CD8-positive, alpha-beta memory T cell (primary cell): Measurements from ENCODE around the gene GPBP1L1. TPM values are rescaled to one million over a fixed set of nuclear protein-coding genes. Genes with fewer than 3 reads are reported as not detected.

Experiments used
- CTCF ChIA-PET: fragments of 350-600 bp; sonication (Branson Sonifier 250); formaldehyde crosslinking; loops from one replicate; lab custom pipeline; 2021; ENCODE audit warnings: antibody characterized with exemption; lab: Charles Lee
- POLR2A ChIA-PET: fragments of 350-600 bp; sonication (Branson Sonifier 250); formaldehyde crosslinking; loops from one replicate; lab custom pipeline; 2021; ENCODE audit warnings: antibody characterized with exemption; lab: Charles Lee
- DNase-seq, 5 donors: peaks; one replicate each; pipeline versions ENCODE4 v3.0.0 to v3.0.0-alpha.2; 2020 to 2022; ENCODE audit warnings: mixed read lengths in 1 of 5
- H3K27ac ChIP-seq: one replicate; pipeline ENCODE4 v1.7.0; 2013; ENCODE audit warnings: low read depth, mild to moderate bottlenecking, low read length, moderate library complexity
- H3K27me3 ChIP-seq: 2 replicates; pipeline ENCODE4 v1.7.0; 2013; ENCODE audit warnings: low read length, mild to moderate bottlenecking; ENCODE audit not compliant: insufficient read depth, poor library complexity, severe bottlenecking
- H3K36me3 ChIP-seq: 2 replicates; pipeline ENCODE4 v1.7.0; 2013; ENCODE audit warnings: mild to moderate bottlenecking, low read length, moderate library complexity; ENCODE audit not compliant: insufficient read depth
- H3K4me1 ChIP-seq: 2 replicates; pipeline ENCODE4 v1.7.0; 2013; ENCODE audit warnings: mild to moderate bottlenecking, low read length, moderate library complexity; ENCODE audit not compliant: insufficient read depth
- H3K4me3 ChIP-seq: 2 replicates; pipeline ENCODE4 v1.7.0; 2013; ENCODE audit warnings: mild to moderate bottlenecking, low read length
- H3K9me3 ChIP-seq: 2 replicates; pipeline ENCODE4 v1.7.0; 2013; ENCODE audit warnings: mild to moderate bottlenecking, low read length
- H3K27ac Mint-ChIP-seq, 8 donors: one replicate each; pipeline ENCODE4 v1.8.0; 2020 to 2021; ENCODE audit warnings: mixed read lengths in 8 of 8, mild to moderate bottlenecking in 6 of 8, inconsistent platforms in 3 of 8, moderate library complexity in 3 of 8
- H3K27me3 Mint-ChIP-seq, 2 donors: one replicate each; pipeline ENCODE4 v1.8.0; 2020 to 2021; ENCODE audit warnings: mixed read lengths in 2 of 2, mild to moderate bottlenecking in 1 of 2, moderate library complexity in 1 of 2
- H3K36me3 Mint-ChIP-seq, 3 donors: one replicate each; pipeline ENCODE4 v1.8.0; 2020 to 2021; ENCODE audit warnings: mixed read lengths in 3 of 3, inconsistent platforms in 1 of 3, mild to moderate bottlenecking in 1 of 3
- H3K4me1 Mint-ChIP-seq, 3 donors: one replicate each; pipeline ENCODE4 v1.8.0; 2020 to 2021; ENCODE audit warnings: mixed read lengths in 3 of 3, inconsistent platforms in 1 of 3, mild to moderate bottlenecking in 1 of 3
- H3K4me3 Mint-ChIP-seq, 7 donors: one replicate each; pipeline ENCODE4 v1.8.0; 2020 to 2021; ENCODE audit warnings: mixed read lengths in 7 of 7, mild to moderate bottlenecking in 6 of 7, moderate library complexity in 4 of 7, inconsistent platforms in 2 of 7
- H3K9me3 Mint-ChIP-seq, 5 donors: one replicate each; pipeline ENCODE4 v1.8.0; 2020 to 2022; ENCODE audit warnings: mixed read lengths in 5 of 5, mild to moderate bottlenecking in 3 of 5, moderate library complexity in 2 of 5, inconsistent platforms in 1 of 5
- polyA plus RNA-seq: library from polyadenylated mRNA; unstranded; fragments of 300-500 nt; fragmentation: Illumina TruSeq; gene quantifications from one replicate; pipeline ENCODE4 v1.2.3, GENCODE V29; 2021
- total RNA-seq, 2 experiments: library from RNA; stranded (reverse); gene quantifications; one replicate each; pipeline ENCODE4 v1.2.3, GENCODE V29; 2021

The GPBP1L1 gene
- total and polyA plus RNA-seq, 3 experiments from 2014 or later, result 90.3 to 107 (median 102) TPM

DNA sequence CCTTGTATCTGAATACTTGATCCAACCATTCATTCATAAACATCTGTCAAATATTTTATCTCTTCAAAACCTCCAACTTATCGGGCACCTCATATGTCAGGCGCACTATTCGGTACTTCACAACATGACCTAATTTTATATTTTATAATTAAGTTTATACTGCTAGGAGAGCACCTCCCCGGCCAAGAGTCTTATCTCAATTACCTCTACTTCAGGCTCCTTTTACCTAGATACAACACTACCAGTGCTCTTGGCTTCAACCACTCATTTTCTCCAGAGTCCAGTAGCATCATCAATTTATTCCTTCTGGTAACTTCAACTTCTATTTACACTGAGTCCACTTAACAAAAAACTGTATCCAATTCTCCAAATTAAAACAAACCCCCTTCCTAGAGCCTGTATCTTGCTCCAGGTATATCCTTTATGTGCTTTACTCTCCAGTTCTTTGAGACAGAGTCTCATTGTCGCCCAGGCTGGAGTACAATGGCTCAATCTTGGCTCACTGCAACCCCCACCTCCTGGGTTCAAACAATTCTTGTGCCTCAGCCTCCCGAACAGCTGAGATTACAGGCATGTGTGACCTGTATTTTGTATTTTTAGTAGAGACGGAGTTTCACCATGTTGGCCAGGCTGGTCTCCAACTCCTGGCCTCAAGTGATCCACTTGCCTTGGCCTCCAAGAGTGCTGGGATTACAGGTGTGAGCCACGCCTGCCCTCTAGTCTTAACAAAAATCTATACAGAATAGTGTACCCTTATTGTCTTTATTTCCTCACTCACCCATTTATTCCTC lies 18.8 kb downstream of the GPBP1L1 start:
- H3K4me1 ChIP-seq, result peaks cover 9% of the 10 kb centered on the region
- ChIA-PET CTCF (no interaction called here), POLR2A (interaction anchor here (0.6 kb wide), 1 partner anchor 31 kb away, joined by 5 read pairs; no protein-coding TSS in a partner anchor)
- DNase-seq, result no peak
- no peaks in the 10 kb centered on the region for H3K9me3 ChIP-seq
- H3K4me3 ChIP-seq, result no peak overlapping the region
- peak overlapping the region in 4 of 8 donors; percentile 49 to 61 (median 57) for H3K27ac Mint-ChIP-seq
- no peaks in the 10 kb centered on the region for H3K9me3 Mint-ChIP-seq
- no peaks in the 10 kb centered on the region for H3K27me3 Mint-ChIP-seq
- peak overlapping the region in 2 of 7 donors; percentile 6 to 9 for H3K4me3 Mint-ChIP-seq
- H3K27ac ChIP-seq, result no peak overlapping the region
- peaks cover 0 to 21% (median 2%) of the 10 kb centered on the region in 3 donors for H3K36me3 Mint-ChIP-seq
- H3K36me3 ChIP-seq, result no peaks in the 10 kb centered on the region
- no peaks in the 10 kb centered on the region for H3K27me3 ChIP-seq
- H3K4me1 Mint-ChIP-seq, result peaks cover 51 to 71% (median 66%) of the 10 kb centered on the region in 3 donors

DNA sequence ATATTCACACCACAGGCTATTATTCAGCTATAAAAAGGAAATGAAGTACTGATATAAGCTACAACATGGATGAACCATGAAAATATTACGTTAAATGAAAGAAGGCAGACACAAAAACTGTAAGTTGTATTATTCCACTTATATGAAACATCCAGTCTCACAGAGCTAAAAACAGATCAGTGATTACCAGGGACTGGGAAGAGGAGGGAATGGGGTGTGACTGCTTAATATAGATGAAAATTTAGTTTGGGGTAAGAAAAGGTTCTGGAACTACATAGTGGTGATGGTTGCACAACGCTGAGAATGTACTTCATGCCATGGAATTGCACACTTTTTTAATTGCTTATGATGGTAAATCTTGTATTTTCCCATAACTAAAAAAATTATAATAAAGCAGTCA lies 19.5 kb downstream of the GPBP1L1 start:
- H3K36me3 ChIP-seq, result no peaks in the 10 kb centered on the region
- Mint-ChIP-seq H3K36me3 (peaks cover 0 to 21% (median 2%) of the 10 kb centered on the region in 3 donors), H3K9me3 (no peaks in the 10 kb centered on the region), H3K27ac (peak overlapping the region in 1 of 8 donors; percentile 48), H3K4me1 (peaks cover 51 to 74% (median 66%) of the 10 kb centered on the region in 3 donors), H3K4me3 (no peak overlapping the region), H3K27me3 (no peaks in the 10 kb centered on the region)
- H3K4me1 ChIP-seq, result peaks cover 9% of the 10 kb centered on the region
- H3K4me3 ChIP-seq, result no peak overlapping the region
- no peaks in the 10 kb centered on the region for H3K27me3 ChIP-seq
- CTCF ChIA-PET, result no interaction called here
- POLR2A ChIA-PET, result no interaction called here
- no peak overlapping the region for H3K27ac ChIP-seq
- no peaks in the 10 kb centered on the region for H3K9me3 ChIP-seq
- no peak for DNase-seq

DNA sequence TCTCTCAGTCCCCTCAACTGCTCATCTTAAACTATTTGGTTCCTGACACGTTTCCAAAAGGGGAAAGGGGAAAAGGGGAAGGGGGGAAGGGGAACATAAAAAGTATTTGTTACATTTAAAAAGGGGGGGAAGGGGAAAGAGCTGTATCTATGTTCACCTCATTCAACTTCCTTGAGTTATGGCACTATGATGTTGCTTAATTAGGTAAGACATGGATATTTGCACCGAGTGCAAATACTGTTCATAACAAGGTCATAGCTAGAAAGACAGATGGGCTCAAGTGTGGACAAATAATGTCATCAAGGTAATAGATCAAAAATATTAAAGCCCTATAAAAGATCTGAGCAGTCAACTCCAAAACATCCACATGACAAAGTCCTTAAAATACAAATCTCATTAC lies 26.0 kb downstream of the GPBP1L1 start:
- POLR2A ChIA-PET, result no interaction called here
- peaks cover 5 to 70% (median 13%) of the 10 kb centered on the region in 3 donors for H3K36me3 Mint-ChIP-seq
- H3K9me3 Mint-ChIP-seq, result no peaks in the 10 kb centered on the region
- H3K4me3 ChIP-seq, result no peak overlapping the region
- no peak overlapping the region for H3K27ac ChIP-seq
- no peaks in the 10 kb centered on the region for H3K4me1 ChIP-seq
- H3K9me3 ChIP-seq, result no peaks in the 10 kb centered on the region
- peaks cover 12 to 36% (median 23%) of the 10 kb centered on the region in 3 donors for H3K4me1 Mint-ChIP-seq
- CTCF ChIA-PET, result no interaction called here
- H3K27ac Mint-ChIP-seq, result peak overlapping the region in 2 of 8 donors; percentile 10 to 29
- no peaks in the 10 kb centered on the region for H3K27me3 Mint-ChIP-seq
- H3K4me3 Mint-ChIP-seq, result no peak overlapping the region
- H3K36me3 ChIP-seq, result peaks cover 43% of the 10 kb centered on the region
- DNase-seq, result no peak
- no peaks in the 10 kb centered on the region for H3K27me3 ChIP-seq

DNA sequence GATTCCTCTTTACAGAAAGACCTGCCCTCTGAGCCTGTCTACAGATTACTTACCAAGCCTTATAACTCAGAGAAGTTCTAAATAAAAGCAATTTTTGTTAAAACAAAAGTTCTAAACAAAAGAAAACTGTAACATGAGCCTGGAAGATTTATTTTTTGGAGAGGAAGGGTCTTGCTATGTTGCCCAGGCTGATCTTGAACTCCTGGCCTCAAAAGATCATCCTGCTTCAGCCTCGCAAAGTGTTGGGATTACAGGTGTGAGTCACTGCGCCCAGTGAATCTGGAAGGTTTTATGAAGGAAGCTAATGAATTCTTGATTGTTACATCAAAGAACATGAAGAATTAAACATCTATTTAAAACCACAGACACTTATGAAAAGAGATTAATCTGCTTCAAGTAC lies 27.1 kb downstream of the GPBP1L1 start:
- no peak for DNase-seq
- Histone ChIP-seq H3K27me3 (no peaks in the 10 kb centered on the region), H3K27ac (no peak overlapping the region), H3K36me3 (peaks cover 54% of the 10 kb centered on the region), H3K4me3 (no peak overlapping the region), H3K4me1 (no peaks in the 10 kb centered on the region), H3K9me3 (no peaks in the 10 kb centered on the region)
- H3K4me3 Mint-ChIP-seq, result no peak overlapping the region
- peaks cover 5 to 77% (median 15%) of the 10 kb centered on the region in 3 donors for H3K36me3 Mint-ChIP-seq
- CTCF ChIA-PET, result no interaction called here
- H3K27me3 Mint-ChIP-seq, result no peaks in the 10 kb centered on the region
- peaks cover 9 to 31% (median 19%) of the 10 kb centered on the region in 3 donors for H3K4me1 Mint-ChIP-seq
- no peaks in the 10 kb centered on the region for H3K9me3 Mint-ChIP-seq
- POLR2A ChIA-PET, result no interaction called here
- no peak overlapping the region for H3K27ac Mint-ChIP-seq

DNA sequence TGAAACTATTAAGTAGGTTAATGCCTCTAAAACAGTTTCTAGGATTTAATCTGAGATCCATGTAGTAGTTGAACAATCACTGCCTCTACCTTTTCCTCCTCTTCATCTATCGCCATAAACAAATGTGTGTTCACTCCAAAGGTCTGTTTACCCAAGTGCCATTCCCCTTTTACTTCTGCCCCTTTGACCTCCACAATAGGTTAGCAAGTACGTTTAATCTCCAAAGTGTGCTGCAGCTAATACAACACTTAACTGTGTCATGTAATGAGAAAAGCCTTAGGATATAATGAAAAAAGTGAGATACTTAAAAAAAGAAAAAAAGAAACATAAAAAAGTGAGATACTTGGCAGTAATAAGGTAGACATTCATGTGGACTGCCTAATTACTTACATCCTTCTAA lies 28.2 kb downstream of the GPBP1L1 start:
- Histone ChIP-seq H3K27me3 (no peaks in the 10 kb centered on the region), H3K4me3 (no peak overlapping the region), H3K36me3 (peaks cover 54% of the 10 kb centered on the region), H3K27ac (no peak overlapping the region), H3K9me3 (no peaks in the 10 kb centered on the region), H3K4me1 (no peaks in the 10 kb centered on the region)
- ChIA-PET POLR2A (interaction anchor here (0.6 to 1.0 kb wide), 2 partner anchors 28 to 274 kb away, joined by 3 read pairs; partner anchors contain the start of gene GPBP1L1), CTCF (no interaction called here)
- Mint-ChIP-seq H3K4me1 (peaks cover 6 to 27% (median 14%) of the 10 kb centered on the region in 3 donors), H3K9me3 (no peaks in the 10 kb centered on the region), H3K4me3 (no peak overlapping the region), H3K27me3 (no peaks in the 10 kb centered on the region), H3K36me3 (peaks cover 5 to 77% (median 15%) of the 10 kb centered on the region in 3 donors), H3K27ac (peak overlapping the region in 2 of 8 donors; percentile 1 to 44)
- DNase-seq, result no peak

DNA sequence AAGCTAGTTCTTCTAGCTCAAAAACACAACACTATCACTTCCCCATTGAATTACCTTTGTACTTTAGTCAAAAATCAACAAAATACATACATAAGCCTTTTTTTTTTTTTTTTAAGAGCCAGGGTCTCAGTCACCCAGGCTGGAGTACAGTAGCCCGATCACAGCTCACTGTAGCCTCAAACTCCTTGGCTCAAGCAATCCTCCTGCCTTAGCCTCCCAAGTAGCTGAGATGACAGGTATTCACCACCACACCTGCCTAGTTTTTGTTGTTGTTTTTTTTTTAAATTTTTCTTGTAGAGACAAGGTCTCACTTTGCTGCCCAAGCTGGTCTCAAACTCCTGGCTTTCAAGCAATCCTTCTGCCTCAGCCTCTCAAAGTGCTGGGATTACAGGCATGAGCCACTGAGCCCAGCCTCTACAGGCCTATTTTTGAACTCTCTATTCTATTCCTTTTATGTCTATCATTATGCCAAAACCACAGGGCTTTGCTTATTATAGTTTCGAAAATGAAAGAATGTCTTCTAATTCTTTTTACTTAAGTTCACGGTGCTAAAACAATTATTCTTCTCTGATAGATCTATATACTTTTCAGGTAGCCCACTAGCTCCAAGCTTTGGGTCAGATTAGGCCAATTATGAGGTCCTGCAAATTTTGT lies 29.6 kb downstream of the GPBP1L1 start:
- Histone ChIP-seq H3K9me3 (no peaks in the 10 kb centered on the region), H3K27me3 (no peaks in the 10 kb centered on the region), H3K27ac (no peak overlapping the region), H3K36me3 (peaks cover 63% of the 10 kb centered on the region), H3K4me3 (no peak overlapping the region), H3K4me1 (no peaks in the 10 kb centered on the region)
- Mint-ChIP-seq H3K36me3 (peaks cover 5 to 87% (median 19%) of the 10 kb centered on the region in 3 donors), H3K9me3 (no peaks in the 10 kb centered on the region), H3K4me3 (peak overlapping the region in 1 of 7 donors; percentile 40), H3K27ac (peak overlapping the region in 1 of 8 donors; percentile 22), H3K4me1 (peaks cover 0 to 14% (median 5%) of the 10 kb centered on the region in 3 donors), H3K27me3 (no peaks in the 10 kb centered on the region)
- no peak for DNase-seq
- CTCF ChIA-PET, result no interaction called here
- POLR2A ChIA-PET, result no interaction called here

DNA sequence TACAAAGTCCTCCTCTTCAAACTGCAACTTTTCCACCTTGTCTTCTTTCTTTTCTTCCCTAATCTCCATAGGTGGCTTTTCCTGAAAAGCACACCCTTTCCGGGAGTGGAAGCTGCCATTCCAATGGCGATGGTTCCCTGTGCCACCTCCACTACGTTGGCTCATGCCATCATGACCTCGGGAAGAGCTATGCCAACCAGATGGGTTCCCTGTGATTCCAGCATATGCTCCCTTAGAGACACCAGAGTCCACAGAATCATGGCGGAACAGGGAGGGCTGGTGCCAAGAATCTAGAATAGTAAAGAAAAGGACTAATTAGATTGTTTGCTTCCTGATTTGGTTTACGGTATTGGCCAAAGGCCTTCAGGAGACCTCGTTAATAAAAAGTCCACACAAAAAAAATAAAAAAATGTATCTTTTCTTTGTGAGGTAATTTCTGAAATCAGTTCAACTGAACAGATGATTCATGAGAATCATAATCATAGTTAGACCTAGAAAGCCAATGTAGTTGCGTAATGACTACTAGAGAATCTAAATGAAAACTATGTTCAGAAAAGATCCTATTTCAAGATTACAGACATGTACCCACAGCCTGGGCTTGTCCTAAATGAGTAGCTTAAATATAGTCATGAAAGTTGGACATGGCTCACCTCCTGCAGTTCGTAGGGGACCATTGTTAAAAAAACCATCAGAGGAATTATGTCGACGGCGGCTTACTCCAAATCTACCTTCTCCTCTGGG lies 31.6 kb downstream of the GPBP1L1 start:
- CTCF ChIA-PET, result no interaction called here
- H3K9me3 Mint-ChIP-seq, result no peaks in the 10 kb centered on the region
- peak overlapping the region in 3 of 8 donors; percentile 29 to 51 (median 51) for H3K27ac Mint-ChIP-seq
- H3K36me3 ChIP-seq, result peaks cover 66% of the 10 kb centered on the region
- H3K9me3 ChIP-seq, result no peaks in the 10 kb centered on the region
- POLR2A ChIA-PET, result no interaction called here
- no peak for DNase-seq
- no peak overlapping the region for H3K27ac ChIP-seq
- H3K27me3 ChIP-seq, result no peaks in the 10 kb centered on the region
- H3K36me3 Mint-ChIP-seq, result peaks cover 5 to 90% (median 18%) of the 10 kb centered on the region in 3 donors
- no peaks in the 10 kb centered on the region for H3K27me3 Mint-ChIP-seq
- H3K4me1 ChIP-seq, result no peaks in the 10 kb centered on the region
- H3K4me3 Mint-ChIP-seq, result no peak overlapping the region
- H3K4me1 Mint-ChIP-seq, result peaks cover 4 to 9% (median 8%) of the 10 kb centered on the region in 3 donors
- H3K4me3 ChIP-seq, result no peak overlapping the region
